Nephron progenitor cell (in vitro differentiated cells): ENCODE measurements around the gene C1QTNF8.

ENCODE experiments used
- DNase-seq: peaks from one replicate; pipeline ENCODE4 v3.0.0; 2021
- H3K27ac Mint-ChIP-seq: 2 replicates; pipeline ENCODE4 v1.8.0; 2021; ENCODE audit warnings: mild to moderate bottlenecking, moderate library complexity, mixed read lengths
- H3K27me3 Mint-ChIP-seq: 2 replicates; pipeline ENCODE4 v1.8.0; 2021; ENCODE audit warnings: mild to moderate bottlenecking, low read depth, mixed read lengths; ENCODE audit not compliant: poor library complexity
- H3K36me3 Mint-ChIP-seq: 2 replicates; pipeline ENCODE4 v1.8.0; 2021; ENCODE audit warnings: low read depth, mixed read lengths
- H3K4me1 Mint-ChIP-seq: 2 replicates; pipeline ENCODE4 v1.8.0; 2021; ENCODE audit warnings: mixed read lengths
- H3K4me3 Mint-ChIP-seq: 2 replicates; pipeline ENCODE4 v1.8.0; 2021; ENCODE audit warnings: mild to moderate bottlenecking, moderate library complexity, mixed read lengths
- H3K9me3 Mint-ChIP-seq: 2 replicates; pipeline ENCODE4 v1.8.0; 2021; ENCODE audit warnings: mild to moderate bottlenecking, moderate library complexity, mixed read lengths
- CTCF ChIP-seq: fragments of 200-600 bp; sonication (generic); IDR thresholded peaks from 2 replicates; pipeline ENCODE4 v1.5.0; 2021; ENCODE audit warnings: antibody characterized with exemption

C1QTNF8 gene

DNA sequence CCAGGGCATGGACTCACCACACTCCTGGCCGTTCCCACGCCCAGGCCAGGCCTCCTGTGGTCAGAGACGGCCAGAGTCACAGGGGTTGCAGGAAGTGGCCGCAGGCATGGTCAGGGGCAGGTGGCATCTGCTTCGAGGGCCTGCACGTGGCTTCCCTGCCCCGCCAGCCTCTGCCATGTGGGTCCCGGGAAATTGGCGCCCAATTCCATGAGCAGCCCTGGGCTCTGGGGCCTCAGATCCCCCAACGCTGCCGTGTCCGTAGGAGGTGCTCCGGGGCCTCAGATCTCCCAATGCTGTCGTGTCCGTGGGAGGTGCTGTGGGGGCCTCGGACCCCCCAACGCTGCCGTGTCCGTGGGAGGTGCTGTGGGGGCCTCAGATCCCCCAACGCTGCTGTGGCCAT is 33.1 kb downstream of the C1QTNF8 start:
- TF ChIP-seq CTCF = no peak
- peaks cover 12% of the 10 kb centered on the region for H3K9me3 Mint-ChIP-seq
- no peak for DNase-seq
- peaks cover 6% of the 10 kb centered on the region for H3K36me3 Mint-ChIP-seq
- H3K4me1 Mint-ChIP-seq = peaks cover 25% of the 10 kb centered on the region
- H3K27me3 Mint-ChIP-seq = peaks cover 10% of the 10 kb centered on the region
- no peak overlapping the region for H3K4me3 Mint-ChIP-seq
- no peak overlapping the region for H3K27ac Mint-ChIP-seq

DNA sequence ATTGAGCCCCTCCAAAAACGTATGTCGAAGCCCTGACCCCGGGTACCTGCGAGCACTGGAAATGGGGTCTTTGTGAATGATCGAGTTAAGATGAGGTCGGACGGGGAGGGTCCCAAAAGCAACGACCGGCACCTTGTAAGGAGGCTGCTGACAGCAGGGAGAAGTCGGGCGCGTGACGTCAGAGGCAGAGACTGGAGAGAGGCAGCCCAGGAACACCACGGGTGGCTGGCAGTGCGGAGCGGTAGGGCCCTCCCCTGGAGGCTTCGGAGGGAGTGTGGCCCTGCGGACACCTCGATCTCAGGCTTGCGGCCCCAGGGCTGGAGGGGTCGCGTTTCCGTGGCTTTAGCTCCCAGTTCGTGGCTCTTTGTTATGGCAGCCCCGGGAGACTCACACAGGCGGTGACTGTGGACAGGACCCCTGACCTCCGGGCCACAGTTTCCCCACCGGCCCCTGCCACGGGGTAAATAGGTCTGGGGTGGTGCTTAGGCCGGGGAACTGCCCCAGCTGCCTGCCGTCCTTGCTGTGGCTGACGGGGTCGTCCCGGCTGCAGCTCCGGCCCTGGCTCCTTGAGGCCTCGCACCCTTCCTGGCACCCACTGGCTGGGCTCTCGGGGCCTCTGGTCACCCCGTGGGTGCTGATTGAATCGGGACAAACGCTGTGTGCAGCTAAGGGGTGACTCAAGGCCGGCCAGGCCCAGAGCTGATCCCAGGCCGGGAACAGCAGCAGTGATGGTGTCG is 34.1 kb downstream of the C1QTNF8 start:
- no peak for DNase-seq
- Mint-ChIP-seq H3K36me3 (peaks cover 6% of the 10 kb centered on the region), H3K4me3 (no peak overlapping the region), H3K27me3 (peaks cover 10% of the 10 kb centered on the region), H3K27ac (peak overlapping the region; percentile 61), H3K4me1 (peaks cover 18% of the 10 kb centered on the region), H3K9me3 (peaks cover 13% of the 10 kb centered on the region)
- TF ChIP-seq CTCF = no peak

DNA sequence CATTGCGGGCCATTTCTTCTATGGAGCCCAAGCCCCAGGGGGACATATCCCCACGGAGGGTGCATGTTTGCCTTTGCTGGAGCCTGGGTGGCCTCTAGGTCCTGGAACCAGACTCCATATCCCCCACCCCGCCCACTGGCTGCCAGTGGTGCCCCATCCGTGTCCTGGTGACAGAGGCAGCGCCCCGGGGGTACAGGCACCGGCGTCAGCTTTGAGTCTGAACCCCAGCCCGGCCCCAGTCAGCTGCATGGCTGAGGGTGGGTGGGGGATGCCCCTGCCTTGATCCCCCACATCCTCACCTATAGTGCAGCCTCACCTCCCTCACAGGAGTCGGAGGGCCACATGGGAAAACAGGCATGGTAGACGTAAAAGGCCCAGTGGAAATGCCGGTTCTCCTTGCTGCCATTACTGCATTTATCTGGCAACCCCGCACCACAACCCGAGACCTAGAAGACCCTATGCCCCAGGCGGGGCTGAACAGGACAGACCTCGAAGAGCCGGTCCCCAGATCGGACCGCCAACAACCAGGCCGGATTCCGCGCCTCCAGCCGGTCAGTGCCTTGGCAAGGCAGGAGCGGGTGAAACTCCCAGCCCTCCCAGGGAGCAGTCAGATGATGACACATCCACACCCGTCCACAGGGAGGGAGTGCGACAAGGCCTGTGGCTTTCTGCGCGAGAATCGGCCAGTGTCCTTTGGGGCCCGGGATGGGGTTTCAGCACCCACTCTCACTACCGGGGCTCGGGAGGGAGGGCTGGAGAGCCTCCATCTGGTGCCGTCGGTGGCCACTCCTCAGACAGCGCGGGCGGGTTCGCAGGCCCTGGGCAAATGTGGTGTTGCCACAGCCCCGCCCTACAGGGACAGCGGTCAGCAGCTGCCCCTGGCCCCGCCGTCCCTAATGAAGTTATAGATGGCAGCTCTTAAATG is 35.4 kb downstream of the C1QTNF8 start:
- H3K4me1 Mint-ChIP-seq = peaks cover 14% of the 10 kb centered on the region
- peaks cover 19% of the 10 kb centered on the region for H3K9me3 Mint-ChIP-seq
- DNase-seq = no peak
- no peak overlapping the region for H3K4me3 Mint-ChIP-seq
- H3K27me3 Mint-ChIP-seq = peaks cover 10% of the 10 kb centered on the region
- TF ChIP-seq CTCF = no peak
- no peak overlapping the region for H3K27ac Mint-ChIP-seq
- H3K36me3 Mint-ChIP-seq = peaks cover 6% of the 10 kb centered on the region

DNA sequence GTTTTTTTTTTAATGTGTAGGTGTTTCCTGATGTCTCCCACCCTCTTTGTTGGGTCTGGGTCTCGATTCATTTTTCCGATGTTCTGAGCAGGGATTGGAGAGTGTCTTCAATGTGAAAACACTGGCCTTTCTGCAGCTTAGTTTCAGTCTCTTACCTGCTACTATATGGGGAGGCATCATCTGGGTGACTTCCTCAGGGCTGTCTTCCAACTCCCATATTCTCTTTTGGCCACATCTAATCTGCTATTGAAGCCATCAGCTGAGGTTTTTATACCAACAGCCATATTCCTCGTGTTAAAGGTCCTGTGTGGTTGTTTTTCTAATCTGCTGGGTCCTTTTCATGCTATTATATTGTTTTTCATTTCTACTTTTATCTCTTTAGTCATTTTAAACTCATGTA is 36.7 kb downstream of the C1QTNF8 start:
- peaks cover 19% of the 10 kb centered on the region for H3K9me3 Mint-ChIP-seq
- DNase-seq = no peak
- TF ChIP-seq CTCF = no peak
- H3K4me3 Mint-ChIP-seq = peak overlapping the region; percentile 5
- H3K36me3 Mint-ChIP-seq = peaks cover 6% of the 10 kb centered on the region
- H3K27me3 Mint-ChIP-seq = peaks cover 5% of the 10 kb centered on the region
- H3K27ac Mint-ChIP-seq = no peak overlapping the region
- H3K4me1 Mint-ChIP-seq = peaks cover 10% of the 10 kb centered on the region

DNA sequence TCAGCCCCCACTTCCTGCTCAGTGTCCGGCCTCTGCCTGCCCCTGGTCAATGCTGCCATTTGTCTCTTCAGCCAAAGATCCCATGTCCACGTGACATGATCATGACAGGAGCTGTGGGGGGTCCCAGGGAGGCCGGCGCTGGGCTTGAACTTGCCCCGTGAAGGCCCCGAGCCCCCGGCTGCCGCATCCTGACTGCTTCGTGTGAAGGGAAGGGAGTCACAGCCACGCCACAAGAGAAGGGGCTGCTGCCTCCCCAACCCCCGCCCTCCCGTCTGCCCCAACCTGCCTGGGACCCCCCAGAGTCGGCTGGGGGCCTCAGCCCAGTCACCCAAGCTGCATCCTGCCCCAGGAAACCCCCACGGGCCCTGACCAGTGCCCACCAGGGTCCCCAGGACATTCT is 37.8 kb downstream of the C1QTNF8 start:
- Mint-ChIP-seq H3K27me3 (peaks cover 5% of the 10 kb centered on the region), H3K4me1 (peaks cover 10% of the 10 kb centered on the region)

More for the DNA sequence above, 37.8 kb downstream of the C1QTNF8 start:
- Mint-ChIP-seq H3K9me3 (peaks cover 19% of the 10 kb centered on the region), H3K36me3 (peaks cover 6% of the 10 kb centered on the region), H3K27ac (no peak overlapping the region), H3K4me3 (no peak overlapping the region)
- TF ChIP-seq CTCF = no peak
- no peak for DNase-seq
